ENCODE results near the gene ACSL1. TPM values are rescaled to one million over a fixed set of nuclear protein-coding genes. Genes with fewer than 3 reads are reported as not detected.

Gene ACSL1
- total RNA-seq, 1 experiment from 2014 or later, result 12.5 TPM

DNA sequence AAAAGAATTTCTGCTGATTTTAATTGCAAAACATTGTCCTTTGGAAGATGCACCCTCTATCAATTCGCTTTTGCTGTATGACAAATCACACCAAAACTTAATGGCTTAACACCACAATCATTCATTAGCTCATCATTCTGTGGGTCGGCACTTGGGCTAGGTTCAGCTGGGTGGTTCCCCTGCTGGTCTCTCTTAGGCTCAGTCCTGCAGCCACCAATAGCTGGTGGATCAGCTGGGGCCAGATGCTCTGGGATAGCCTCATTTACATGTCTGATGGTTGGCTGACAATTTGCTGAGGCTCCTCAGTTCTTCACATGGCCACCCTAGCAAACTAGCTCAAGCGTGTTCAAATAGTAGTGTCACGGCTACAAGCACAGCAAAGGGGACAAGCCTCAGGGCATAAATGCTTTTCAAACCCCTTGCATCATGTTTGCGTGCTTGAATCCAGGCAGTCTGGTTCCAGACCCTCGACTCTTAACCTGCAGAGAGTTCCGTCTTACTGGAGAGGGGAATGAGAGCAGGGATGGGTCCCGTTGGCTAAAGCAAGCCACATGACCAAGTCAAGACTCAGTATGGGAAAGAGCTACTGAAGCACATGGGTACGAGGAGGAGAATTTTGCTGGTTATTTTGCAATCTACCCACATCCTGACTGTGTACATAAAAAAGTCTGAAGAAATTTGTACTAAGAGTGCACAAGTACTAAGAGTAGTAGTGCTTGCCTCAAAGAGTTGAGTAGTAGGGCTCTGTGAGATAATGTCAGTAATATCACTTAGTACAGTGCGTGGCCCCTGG lies 7.5 kb upstream of the ACSL1 start:
- H3K9me3 ChIP-seq (ENCODE audit: control insufficient read depth in 1 of 2, insufficient read depth in 1 of 2, low read depth in 1 of 2, low read length in 2 of 2), result no peaks in the 10 kb centered on the region
- BruUV-seq (replicated peaks), result no TSS peak
- no peak overlapping the region for H3K4me3 ChIP-seq (replicated peaks in 1 of 2; ENCODE audit: low read depth in 1 of 2, low read length in 2 of 2)
- H3K27ac ChIP-seq (ENCODE audit: low read depth, low read length), result no peak overlapping the region
- H2AFZ ChIP-seq (ENCODE audit: low read depth, low read length, poor library complexity, severe bottlenecking), result no peak overlapping the region
- POLR2A ChIA-PET, result no interaction called here
- CTCF ChIA-PET, result no interaction called here
- no peaks in the 10 kb centered on the region for H3K4me1 ChIP-seq (ENCODE audit: control insufficient read depth in 1 of 2, insufficient read depth in 2 of 2, low read length in 2 of 2)
- H3K4me2 ChIP-seq (ENCODE audit: low read length), result no peak overlapping the region
- no peak overlapping the region for H3K9ac ChIP-seq (ENCODE audit: low read length)
- no peak for TF ChIP-seq RAD21 (IDR thresholded peaks at IDR 0.05; ENCODE audit: low read depth)
- no peak for TF ChIP-seq ZNF274 (IDR thresholded peaks at IDR 0.05; ENCODE audit: low read depth, low read length)
- TF ChIP-seq POLR2AphosphoS5 (IDR thresholded peaks at IDR 0.05; ENCODE audit: low read depth, low read length), result no peak
- no peak for TF ChIP-seq ELF1 (IDR thresholded peaks at IDR 0.05; ENCODE audit: borderline replicate concordance, low read depth)
- TF ChIP-seq SRF (IDR thresholded peaks at IDR 0.05; ENCODE audit: low read depth), result no peak
- TF ChIP-seq JUND (IDR thresholded peaks at IDR 0.05), result no peak
- TF ChIP-seq TCF7L2 (IDR thresholded peaks at IDR 0.05; ENCODE audit: borderline replicate concordance, extremely low read depth, insufficient read depth, insufficient read length), result no peak
- TF ChIP-seq FOSL1 (IDR thresholded peaks at IDR 0.05; ENCODE audit: low read depth), result no peak
- TF ChIP-seq, protein P1, sequence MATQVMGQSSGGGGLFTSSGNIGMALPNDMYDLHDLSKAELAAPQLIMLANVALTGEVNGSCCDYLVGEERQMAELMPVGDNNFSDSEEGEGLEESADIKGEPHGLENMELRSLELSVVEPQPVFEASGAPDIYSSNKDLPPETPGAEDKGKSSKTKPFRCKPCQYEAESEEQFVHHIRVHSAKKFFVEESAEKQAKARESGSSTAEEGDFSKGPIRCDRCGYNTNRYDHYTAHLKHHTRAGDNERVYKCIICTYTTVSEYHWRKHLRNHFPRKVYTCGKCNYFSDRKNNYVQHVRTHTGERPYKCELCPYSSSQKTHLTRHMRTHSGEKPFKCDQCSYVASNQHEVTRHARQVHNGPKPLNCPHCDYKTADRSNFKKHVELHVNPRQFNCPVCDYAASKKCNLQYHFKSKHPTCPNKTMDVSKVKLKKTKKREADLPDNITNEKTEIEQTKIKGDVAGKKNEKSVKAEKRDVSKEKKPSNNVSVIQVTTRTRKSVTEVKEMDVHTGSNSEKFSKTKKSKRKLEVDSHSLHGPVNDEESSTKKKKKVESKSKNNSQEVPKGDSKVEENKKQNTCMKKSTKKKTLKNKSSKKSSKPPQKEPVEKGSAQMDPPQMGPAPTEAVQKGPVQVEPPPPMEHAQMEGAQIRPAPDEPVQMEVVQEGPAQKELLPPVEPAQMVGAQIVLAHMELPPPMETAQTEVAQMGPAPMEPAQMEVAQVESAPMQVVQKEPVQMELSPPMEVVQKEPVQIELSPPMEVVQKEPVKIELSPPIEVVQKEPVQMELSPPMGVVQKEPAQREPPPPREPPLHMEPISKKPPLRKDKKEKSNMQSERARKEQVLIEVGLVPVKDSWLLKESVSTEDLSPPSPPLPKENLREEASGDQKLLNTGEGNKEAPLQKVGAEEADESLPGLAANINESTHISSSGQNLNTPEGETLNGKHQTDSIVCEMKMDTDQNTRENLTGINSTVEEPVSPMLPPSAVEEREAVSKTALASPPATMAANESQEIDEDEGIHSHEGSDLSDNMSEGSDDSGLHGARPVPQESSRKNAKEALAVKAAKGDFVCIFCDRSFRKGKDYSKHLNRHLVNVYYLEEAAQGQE (IDR thresholded peaks at IDR 0.05; ENCODE audit: low read depth), result no peak
- H3K79me2 ChIP-seq (ENCODE audit: insufficient read depth, low read length), result no peaks in the 10 kb centered on the region
- H3K36me3 ChIP-seq (ENCODE audit: control insufficient read depth in 1 of 2, insufficient read depth in 2 of 2, low read length in 2 of 2), result no peaks in the 10 kb centered on the region
- intact Hi-C loops (cut with micrococcal nuclease), result no loop called here
- no peaks in the 10 kb centered on the region for H3K9me2 ChIP-seq (ENCODE audit: insufficient read depth)
- no peaks in the 10 kb centered on the region for H4K20me1 ChIP-seq (ENCODE audit: insufficient read depth)
- no peak for ATAC-seq
- RAD21 ChIA-PET (ENCODE audit: low non-redundant PET in 1 of 2, low total read pairs in 2 of 2, uncharacterized antibody in 2 of 2, unreplicated experiment in 2 of 2), result no interaction called here
- no peak for DNase-seq (ENCODE audit: low read depth, low spot score)
- H3K27me3 ChIP-seq (ENCODE audit: insufficient read depth, low read length), result no peaks in the 10 kb centered on the region
